AG04450 (cell line): ENCODE results near the gene KRTAP5-3. TPM values are rescaled to one million over a fixed set of nuclear protein-coding genes. Genes with fewer than 3 reads are reported as not detected.
"Not testable (repeated sequence)": the region's sequence is repeated elsewhere in the genome, so short reads cannot be mapped to it uniquely, and the experiment has no call there.

Source experiments
- CTCF ChIA-PET: fragments of 300-600, 350-600 bp; formaldehyde crosslinking; extraction: SDS; loops from one replicate; lab custom pipeline; 2022; ENCODE audit warnings: antibody characterized with exemption, inconsistent platforms; lab: Charles Lee
- POLR2A ChIA-PET: fragments of 350-600 bp; formaldehyde crosslinking; extraction: SDS; loops from one replicate; lab custom pipeline; 2021; ENCODE audit warnings: antibody characterized with exemption, inconsistent platforms; lab: Yijun Ruan, JAX
- DNase-seq: peaks from one replicate; pipeline ENCODE4 v3.0.0-alpha.2; 2011; ENCODE audit warnings: low read depth, low spot score
- H3K27ac ChIP-seq: one replicate; pipeline ENCODE4 v1.5.1; 2012; ENCODE audit warnings: low read depth, low read length, control low read depth
- H3K27me3 ChIP-seq: one replicate; pipeline ENCODE4 v1.6.0; 2012; ENCODE audit warnings: low read length; ENCODE audit not compliant: control insufficient read depth, insufficient read depth
- H3K4me3 ChIP-seq: 2 replicates; pipeline ENCODE4 v1.5.1; 2011; ENCODE audit warnings: mild to moderate bottlenecking, low read depth, low read length, control low read depth
- H3K9me3 ChIP-seq: 2 replicates; pipeline ENCODE4 v1.5.1; 2012; ENCODE audit warnings: low read length; ENCODE audit not compliant: control insufficient read depth, insufficient read depth
- CTCF ChIP-seq: IDR thresholded peaks from 2 replicates; pipeline ENCODE4 v1.5.1; 2011; ENCODE audit warnings: low read depth, low read length, control low read depth, inconsistent platforms
- polyA plus RNA-seq: library from polyadenylated mRNA; depleted of rRNA; stranded (reverse); fragments of >200 nt; gene quantifications from 2 replicates; pipeline ENCODE4 v1.2.3, GENCODE V29; 2011

The KRTAP5-3 gene
- polyA plus RNA-seq, 1 experiment: not detected

- peaks cover 30% of the 10 kb centered on the region for H3K27me3 ChIP-seq
- H3K9me3 ChIP-seq: no peaks in the 10 kb centered on the region
- no peak for DNase-seq
- POLR2A ChIA-PET: no interaction called here
- no peak overlapping the region for H3K27ac ChIP-seq
- CTCF ChIA-PET: no interaction called here
- no peak for TF ChIP-seq CTCF
- no peak overlapping the region for H3K4me3 ChIP-seq
These were observed 9.4 kb downstream of the KRTAP5-3 start for GRCh38 chr11:1598816-1599215.

DNA sequence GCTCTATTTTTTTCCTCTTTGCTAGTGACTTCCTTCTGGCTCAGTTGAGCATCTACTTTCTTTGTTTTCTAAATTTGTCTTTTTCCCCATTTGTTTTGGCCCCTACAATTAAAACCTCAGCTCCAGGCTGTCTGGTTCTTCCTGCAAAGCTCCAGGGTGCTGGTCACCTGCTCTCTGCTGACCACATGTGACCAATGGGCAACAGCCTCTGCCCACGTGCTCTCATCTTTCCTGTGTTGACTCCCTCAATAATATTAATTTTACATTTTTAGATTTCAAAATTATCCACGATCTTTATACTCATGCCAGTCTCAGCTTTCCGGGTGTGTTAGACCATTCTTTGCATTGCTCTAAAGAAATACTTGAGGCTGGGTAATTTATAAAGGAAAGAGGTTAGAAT, 9.9 kb downstream of the KRTAP5-3 start:
- ChIA-PET CTCF (interaction anchor here (0.7 kb wide), 2 partner anchors 15 to 301 kb away, joined by 3 to 6 read pairs; no protein-coding TSS in a partner anchor), POLR2A (interaction anchor here (0.6 kb wide), 1 partner anchor 20 kb away, joined by 3 read pairs; no protein-coding TSS in a partner anchor)
- peaks cover 34% of the 10 kb centered on the region for H3K27me3 ChIP-seq
- H3K9me3 ChIP-seq, DNase-seq, H3K27ac ChIP-seq, H3K4me3 ChIP-seq: not testable (repeated sequence)

DNA sequence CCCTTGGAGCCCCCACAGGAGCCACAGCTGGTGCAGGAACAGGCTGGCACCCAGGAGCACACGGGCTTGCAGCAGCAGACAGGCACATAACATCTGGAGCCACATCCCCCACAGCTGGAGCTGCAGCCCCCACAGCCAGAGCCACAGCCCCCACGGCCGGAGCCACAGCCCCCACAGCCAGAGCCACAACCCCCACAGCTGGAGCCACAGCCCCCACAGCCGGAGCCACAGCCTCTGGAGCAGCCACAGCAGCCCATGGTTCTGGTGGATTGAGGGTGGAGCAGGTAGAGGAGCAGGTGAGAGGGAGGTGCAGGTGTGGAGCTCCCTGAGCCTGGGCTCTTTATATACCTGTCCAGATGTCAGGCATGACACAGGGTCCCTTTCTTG, 10.3 kb downstream of the KRTAP5-3 start, which contains the start of gene KRTAP5-2:
TSS of gene KRTAP5-2 (minus strand) at position 301 of the 387 bp plus-strand sequence. CDS start at position 257, 44 bp downstream.
- ChIA-PET CTCF (interaction anchor here (0.7 kb wide), 2 partner anchors 16 to 302 kb away, joined by 3 to 6 read pairs; no protein-coding TSS in a partner anchor), POLR2A (interaction anchor here (0.6 kb wide), 1 partner anchor 20 kb away, joined by 3 read pairs; no protein-coding TSS in a partner anchor)
- Histone ChIP-seq H3K27ac (no peak within 1 kb of the TSS), H3K27me3 (peaks cover 37% of the 10 kb centered on the region), H3K4me3 (no peak within 1 kb of the TSS), H3K9me3 (no peaks in the 10 kb centered on the region)
- no peak for DNase-seq
- no peak for TF ChIP-seq CTCF

GRCh38 chr11:1597331-1597993, 10.8 kb downstream of the KRTAP5-3 start:
- Histone ChIP-seq H3K27ac (no peak overlapping the region), H3K27me3 (peaks cover 37% of the 10 kb centered on the region), H3K9me3 (no peaks in the 10 kb centered on the region), H3K4me3 (no peak overlapping the region)
- TF ChIP-seq CTCF: no peak
- ChIA-PET CTCF (interaction anchor here (0.7 to 2.3 kb wide), 2 partner anchors 16 to 51 kb away, joined by 3 to 8 read pairs; no protein-coding TSS in a partner anchor), POLR2A (interaction anchor here (0.6 kb wide), 1 partner anchor 21 kb away, joined by 3 read pairs; no protein-coding TSS in a partner anchor)
- DNase-seq: no peak

DNA sequence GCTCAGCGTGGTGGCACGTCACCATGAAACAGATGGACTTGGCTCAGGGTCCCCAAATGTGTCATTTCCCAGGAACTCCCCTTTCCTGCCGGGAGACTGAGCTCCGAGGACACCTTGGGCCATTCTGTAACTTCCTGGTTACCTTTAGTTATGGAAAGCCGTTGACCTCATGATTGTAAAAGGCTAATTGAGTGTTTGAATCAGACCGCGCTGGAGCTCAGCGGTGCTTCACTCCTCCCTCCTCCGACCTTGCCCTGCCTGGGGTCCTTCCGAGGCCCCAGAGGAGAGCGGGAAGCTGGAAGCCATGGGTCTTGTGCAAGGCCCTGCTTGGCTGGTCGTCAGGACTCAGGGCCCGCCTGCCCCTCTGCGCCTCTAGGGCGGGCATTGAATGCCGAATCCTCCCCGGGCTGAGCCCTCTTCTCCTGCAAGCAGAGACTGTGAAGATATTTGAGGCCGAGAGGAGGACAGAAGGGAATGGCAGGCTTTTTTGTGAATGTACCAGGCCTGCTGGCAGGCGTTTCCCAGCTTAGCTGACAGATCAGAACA, 11.6 kb downstream of the KRTAP5-3 start:
- H3K9me3 ChIP-seq, H3K27ac ChIP-seq, H3K4me3 ChIP-seq, POLR2A ChIA-PET, DNase-seq: not testable (repeated sequence)
- CTCF ChIA-PET: interaction anchor here (0.8 to 2.3 kb wide), 4 partner anchors 21 to 55 kb away, joined by 3 to 15 read pairs (median 6); no protein-coding TSS in a partner anchor
- H3K27me3 ChIP-seq: peaks cover 42% of the 10 kb centered on the region

- POLR2A ChIA-PET, H3K4me3 ChIP-seq, H3K9me3 ChIP-seq, H3K27ac ChIP-seq, DNase-seq: not testable (repeated sequence)
- H3K27me3 ChIP-seq: peaks cover 42% of the 10 kb centered on the region
- CTCF ChIA-PET: interaction anchor here (0.7 to 2.3 kb wide), 9 partner anchors 13 to 78 kb away, joined by 3 to 17 read pairs (median 5); no protein-coding TSS in a partner anchor
These were observed 12.2 kb downstream of the KRTAP5-3 start for GRCh38 chr11:1595994-1596575.
